Measurements from ENCODE around the gene NUP210.

DNA sequence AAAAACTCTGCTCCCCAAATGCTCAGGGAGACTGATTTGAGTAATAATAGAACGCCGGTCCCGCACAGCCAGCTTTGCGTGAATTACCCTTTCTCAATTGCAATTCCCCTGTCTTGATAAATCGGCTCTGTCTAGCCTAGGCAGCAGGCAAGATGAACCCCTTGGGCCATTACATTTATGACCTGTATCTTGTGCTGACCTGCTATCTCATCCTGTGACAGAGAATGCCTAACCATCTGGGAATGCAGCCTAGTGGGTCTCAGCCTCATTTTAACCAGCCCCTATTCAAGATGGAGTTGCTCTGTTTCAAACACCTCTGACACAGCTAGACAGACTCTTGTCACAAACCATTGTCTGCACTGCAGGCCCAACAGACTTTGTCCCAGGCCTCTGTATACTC lies 13.8 kb upstream of the NUP210 start:
- TF ChIP-seq, protein P1, sequence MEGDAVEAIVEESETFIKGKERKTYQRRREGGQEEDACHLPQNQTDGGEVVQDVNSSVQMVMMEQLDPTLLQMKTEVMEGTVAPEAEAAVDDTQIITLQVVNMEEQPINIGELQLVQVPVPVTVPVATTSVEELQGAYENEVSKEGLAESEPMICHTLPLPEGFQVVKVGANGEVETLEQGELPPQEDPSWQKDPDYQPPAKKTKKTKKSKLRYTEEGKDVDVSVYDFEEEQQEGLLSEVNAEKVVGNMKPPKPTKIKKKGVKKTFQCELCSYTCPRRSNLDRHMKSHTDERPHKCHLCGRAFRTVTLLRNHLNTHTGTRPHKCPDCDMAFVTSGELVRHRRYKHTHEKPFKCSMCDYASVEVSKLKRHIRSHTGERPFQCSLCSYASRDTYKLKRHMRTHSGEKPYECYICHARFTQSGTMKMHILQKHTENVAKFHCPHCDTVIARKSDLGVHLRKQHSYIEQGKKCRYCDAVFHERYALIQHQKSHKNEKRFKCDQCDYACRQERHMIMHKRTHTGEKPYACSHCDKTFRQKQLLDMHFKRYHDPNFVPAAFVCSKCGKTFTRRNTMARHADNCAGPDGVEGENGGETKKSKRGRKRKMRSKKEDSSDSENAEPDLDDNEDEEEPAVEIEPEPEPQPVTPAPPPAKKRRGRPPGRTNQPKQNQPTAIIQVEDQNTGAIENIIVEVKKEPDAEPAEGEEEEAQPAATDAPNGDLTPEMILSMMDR (IDR thresholded peaks at IDR 0.05) = no peak
- no peak for TF ChIP-seq POLR2A (IDR thresholded peaks at IDR 0.05)

Measured in suprapubic skin (tissue), 3 donors.